HepG2 (cell line): ENCODE data around the gene SECISBP2L. TPM values are rescaled to one million over a fixed set of nuclear protein-coding genes. Genes with fewer than 3 reads are reported as not detected.

Experiments
- ARNTL ChIP-seq: sonication (generic); formaldehyde crosslinking; IDR thresholded peaks from 2 replicates; pipeline ENCODE4 v1.4.0; 2020; ENCODE audit warnings: mild to moderate bottlenecking, missing genetic modification reagents
- ASH2L ChIP-seq: fragments of 300-600, 200-600 bp; sonication (generic); IDR thresholded peaks from 2 replicates; pipeline ENCODE4 v1.7.0; 2017; ENCODE audit warnings: low read depth, mild to moderate bottlenecking, moderate library complexity, mixed read lengths, low read length; ENCODE audit not compliant: insufficient read length
- CBX2 ChIP-seq, 2 experiments: fragments of 200-600 bp in 1 of 2; sonication (generic); formaldehyde crosslinking in 1 of 2; IDR thresholded peaks; 2 replicates each; pipeline versions ENCODE4 v1.7.0 to v1.8.1; 2018 to 2022; ENCODE audit warnings: low read depth in 2 of 2, low read length in 1 of 2, mild to moderate bottlenecking in 1 of 2, missing genetic modification reagents in 1 of 2
- CREB1 ChIP-seq, 2 experiments: fragments of 450-650 bp in 1 of 2; IDR thresholded peaks; 2 replicates each; pipeline ENCODE4 v1.6.1; 2016 to 2017; ENCODE audit warnings: control low read depth in 1 of 2, mild to moderate bottlenecking in 1 of 2, missing compliant biosample characterization in 1 of 2, missing genetic modification characterization in 1 of 2
- DMAP1 ChIP-seq: IDR thresholded peaks from 2 replicates; pipeline ENCODE4 v1.6.1; 2016
- ESRRA ChIP-seq: sonication (generic); formaldehyde crosslinking; IDR thresholded peaks from 2 replicates; pipeline ENCODE4 v1.5.1; 2020; ENCODE audit warnings: mild to moderate bottlenecking, low read depth, missing genetic modification reagents
- ETV5 ChIP-seq: IDR thresholded peaks from 2 replicates; pipeline ENCODE4 v1.6.1; 2018; ENCODE audit warnings: missing biosample characterization, missing genetic modification reagents, inconsistent platforms, borderline replicate concordance
- HES4 ChIP-seq: sonication (generic); formaldehyde crosslinking; IDR thresholded peaks from 2 replicates; pipeline ENCODE4 v1.9.0; 2021; ENCODE audit warnings: mild to moderate bottlenecking, missing genetic modification reagents, borderline replicate concordance
- JARID2 ChIP-seq: sonication (generic); formaldehyde crosslinking; IDR thresholded peaks from 2 replicates; pipeline ENCODE4 v1.8.1; 2023; ENCODE audit warnings: missing genetic modification reagents, inconsistent platforms; ENCODE audit not compliant: insufficient replicate concordance
- KAT7 ChIP-seq: IDR thresholded peaks from 2 replicates; pipeline ENCODE4 v1.6.1; 2018; ENCODE audit warnings: borderline replicate concordance, missing compliant biosample characterization
- LCORL ChIP-seq, 2 experiments: fragments of 450-650 bp in 1 of 2; sonication (generic) in 1 of 2; formaldehyde crosslinking in 1 of 2; IDR thresholded peaks; 2 replicates each; pipeline versions ENCODE4 v1.5.0 to v1.6.1; 2017 to 2020; ENCODE audit warnings: antibody characterized with exemption in 1 of 2, missing genetic modification reagents in 1 of 2
- MAZ ChIP-seq, 2 experiments: sonication (generic) in 1 of 2; formaldehyde crosslinking in 1 of 2; IDR thresholded peaks; 2 replicates each; pipeline versions ENCODE4 v1.5.0 to v1.6.1; 2012 to 2020; ENCODE audit warnings: low read depth in 2 of 2, mild to moderate bottlenecking in 2 of 2, borderline replicate concordance in 1 of 2, improper control_type of control experiment in 1 of 2, low read length in 1 of 2, missing genetic modification reagents in 1 of 2, moderate library complexity in 1 of 2
- MTA1 ChIP-seq: sonication (generic); formaldehyde crosslinking; IDR thresholded peaks from 2 replicates; pipeline ENCODE4 v1.4.0; 2020; ENCODE audit warnings: missing genetic modification reagents, mild to moderate bottlenecking, borderline replicate concordance
- PCBP1 ChIP-seq: fragments of 200-400 bp; formaldehyde crosslinking; IDR thresholded peaks from 2 replicates; pipeline ENCODE4 v1.6.1; 2017; ENCODE audit warnings: mild to moderate bottlenecking, low read depth, low read length, borderline replicate concordance
- PHF21A ChIP-seq: sonication (generic); formaldehyde crosslinking; IDR thresholded peaks from 2 replicates; pipeline ENCODE4 v1.5.0; 2020; ENCODE audit warnings: mild to moderate bottlenecking, missing genetic modification reagents
- SP4 ChIP-seq: sonication (generic); formaldehyde crosslinking; IDR thresholded peaks from 2 replicates; pipeline ENCODE4 v1.8.1; 2023; ENCODE audit warnings: mild to moderate bottlenecking, missing genetic modification reagents
- TFDP2 ChIP-seq: sonication (generic); formaldehyde crosslinking; IDR thresholded peaks from 2 replicates; pipeline ENCODE4 v1.4.0; 2020; ENCODE audit warnings: missing genetic modification reagents
- WIZ ChIP-seq: sonication (generic); formaldehyde crosslinking; IDR thresholded peaks from 2 replicates; pipeline ENCODE4 v1.5.1; 2020; ENCODE audit warnings: mild to moderate bottlenecking, missing genetic modification reagents
- YEATS4 ChIP-seq: sonication (generic); formaldehyde crosslinking; IDR thresholded peaks from 2 replicates; pipeline ENCODE4 v1.4.0; 2020; ENCODE audit warnings: missing genetic modification reagents, borderline replicate concordance
- ZFY ChIP-seq: sonication (generic); formaldehyde crosslinking; IDR thresholded peaks from 2 replicates; pipeline ENCODE4 v1.4.0; 2020; ENCODE audit warnings: missing genetic modification reagents
- ZMYM4 ChIP-seq: sonication (generic); formaldehyde crosslinking; IDR thresholded peaks from 2 replicates; pipeline ENCODE4 v1.8.1; 2023; ENCODE audit warnings: mild to moderate bottlenecking, missing genetic modification reagents
- ZNF335 ChIP-seq: sonication (generic); formaldehyde crosslinking; IDR thresholded peaks from 2 replicates; pipeline ENCODE4 v1.4.0; 2020; ENCODE audit warnings: missing genetic modification reagents
- ZNF556 ChIP-seq: sonication (generic); formaldehyde crosslinking; IDR thresholded peaks from 2 replicates; pipeline ENCODE4 v1.4.0; 2020; ENCODE audit warnings: mild to moderate bottlenecking, missing genetic modification reagents, borderline replicate concordance
- polyA plus RNA-seq, 8 experiments: library from polyadenylated mRNA; depleted of rRNA in 3 of 8; stranded (reverse) in 7 of 8; unstranded in 1 of 8; fragments of >200 nt; fragmentation: Illumina TruSeq in 4 of 8; extraction: Trizol in 4 of 8; gene quantifications; 2 replicates each; pipeline versions ENCODE4 v1.2.1 to v1.2.3, GENCODE V29; 2011 to 2016; ENCODE audit warnings: low read depth in 4 of 8, missing spikeins in 1 of 8, mixed read lengths in 1 of 8; ENCODE audit not compliant: insufficient read depth in 1 of 8
- total RNA-seq, 5 experiments: library from RNA; depleted of rRNA; stranded (reverse); fragments of >200 nt; fragmentation: Illumina TruSeq; extraction: Trizol; gene quantifications; 2 replicates each; pipeline ENCODE4 v1.2.3, GENCODE V29; 2016; ENCODE audit warnings: low read depth in 1 of 5
- TF ChIP-seq, protein P1 (sequence below): sonication (generic); formaldehyde crosslinking; IDR thresholded peaks from 2 replicates; pipeline ENCODE4 v1.5.0; 2020; ENCODE audit warnings: mild to moderate bottlenecking, missing genetic modification reagents, moderate library complexity
- TF ChIP-seq, protein P2 (sequence below): sonication (generic); formaldehyde crosslinking; IDR thresholded peaks from 2 replicates; pipeline ENCODE4 v1.4.0; 2020; ENCODE audit warnings: mild to moderate bottlenecking, missing genetic modification reagents

SECISBP2L gene
- total and polyA plus RNA-seq, 2 of the 13 experiments (the other 11 are each of a cell fraction or from before 2014, with no cell fraction given): 13.9 to 15.6 TPM

DNA sequence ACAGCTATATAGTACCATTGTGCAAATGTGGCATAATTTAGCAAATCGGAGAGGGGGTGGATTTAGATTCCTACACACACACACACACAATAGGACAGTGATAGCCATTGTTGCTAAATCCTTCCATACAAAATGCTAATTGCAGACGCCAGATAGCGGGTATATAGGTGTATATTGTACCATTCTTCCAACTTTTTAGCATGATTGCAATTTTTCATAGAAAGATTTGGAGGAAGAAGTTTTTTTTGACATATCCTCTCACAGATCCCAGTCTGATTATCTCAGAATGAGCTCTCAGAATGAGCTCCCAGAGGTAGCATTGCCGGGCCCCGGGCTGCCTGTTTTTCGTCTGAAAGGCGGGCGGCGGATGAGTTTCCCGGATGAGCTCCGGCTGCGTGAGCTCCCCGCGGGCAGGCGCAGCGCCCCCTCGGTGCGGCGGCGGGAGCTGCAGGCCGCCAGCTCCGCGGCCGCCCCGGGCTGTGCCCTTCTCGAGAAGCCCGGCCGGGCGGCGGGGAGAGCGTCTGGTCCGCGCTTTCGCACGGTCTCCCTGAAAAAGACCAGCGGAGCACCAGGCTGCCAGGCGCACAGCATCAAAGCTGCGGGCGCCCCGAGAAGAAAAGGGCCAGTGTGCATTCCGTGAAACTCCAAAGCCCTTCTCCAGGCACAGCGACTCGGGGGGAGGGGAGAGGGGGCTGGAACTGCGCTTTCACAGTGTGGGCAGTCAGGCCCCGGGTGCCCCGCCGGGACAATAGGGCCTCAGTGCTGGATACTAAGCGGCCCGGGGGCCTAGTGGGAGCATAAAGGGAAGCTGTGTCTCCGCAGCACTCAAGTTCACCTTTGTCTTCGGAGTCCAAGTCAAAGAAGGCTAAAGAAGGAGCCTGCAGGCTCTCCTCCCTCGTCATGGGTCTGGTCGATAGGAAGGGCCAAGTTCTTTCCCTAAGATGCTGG, 70.5 kb downstream of the SECISBP2L start (continued):
- TF ChIP-seq, protein P1, sequence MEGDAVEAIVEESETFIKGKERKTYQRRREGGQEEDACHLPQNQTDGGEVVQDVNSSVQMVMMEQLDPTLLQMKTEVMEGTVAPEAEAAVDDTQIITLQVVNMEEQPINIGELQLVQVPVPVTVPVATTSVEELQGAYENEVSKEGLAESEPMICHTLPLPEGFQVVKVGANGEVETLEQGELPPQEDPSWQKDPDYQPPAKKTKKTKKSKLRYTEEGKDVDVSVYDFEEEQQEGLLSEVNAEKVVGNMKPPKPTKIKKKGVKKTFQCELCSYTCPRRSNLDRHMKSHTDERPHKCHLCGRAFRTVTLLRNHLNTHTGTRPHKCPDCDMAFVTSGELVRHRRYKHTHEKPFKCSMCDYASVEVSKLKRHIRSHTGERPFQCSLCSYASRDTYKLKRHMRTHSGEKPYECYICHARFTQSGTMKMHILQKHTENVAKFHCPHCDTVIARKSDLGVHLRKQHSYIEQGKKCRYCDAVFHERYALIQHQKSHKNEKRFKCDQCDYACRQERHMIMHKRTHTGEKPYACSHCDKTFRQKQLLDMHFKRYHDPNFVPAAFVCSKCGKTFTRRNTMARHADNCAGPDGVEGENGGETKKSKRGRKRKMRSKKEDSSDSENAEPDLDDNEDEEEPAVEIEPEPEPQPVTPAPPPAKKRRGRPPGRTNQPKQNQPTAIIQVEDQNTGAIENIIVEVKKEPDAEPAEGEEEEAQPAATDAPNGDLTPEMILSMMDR (CRISPR knock-in tag): peak; percentile 76
- TF ChIP-seq CBX2 (IDR thresholded peaks at IDR 0.05; ENCODE audit: low read depth, low read length) (no peak), CBX2 (CRISPR knock-in tag; IDR thresholded peaks at IDR 0.05; ENCODE audit: low read depth) (0 out of 2 replicates have a peak, but pooled peaks have one; percentile 22), TFDP2 (CRISPR knock-in tag) (peak; percentile 60), ARNTL (CRISPR knock-in tag) (0 out of 2 replicates have a peak, but pooled peaks have one; percentile 59), WIZ (0 out of 2 replicates have a peak, but pooled peaks have one; percentile 18), YEATS4 (CRISPR knock-in tag) (peak; percentile 39; the same call in 1 of the 2 replicates), ASH2L (peak; percentile 37), PCBP1 (0 out of 2 replicates have a peak, but pooled peaks have one; percentile 26), MTA1 (CRISPR knock-in tag) (peak; percentile 65; the same call in 1 of the 2 replicates), ZNF335 (CRISPR knock-in tag) (no peak), ZMYM4 (CRISPR knock-in tag) (peak; percentile 78), LCORL (IDR thresholded peaks at IDR 0.05) (no peak), LCORL (CRISPR knock-in tag; IDR thresholded peaks at IDR 0.05) (0 out of 2 replicates have a peak, but pooled peaks have one; percentile 20), ETV5 (CRISPR knock-in tag) (peak; percentile 8; the same call in 1 of the 2 replicates), HES4 (0 out of 2 replicates have a peak, but pooled peaks have one; percentile 57), ESRRA (no peak), MAZ (IDR thresholded peaks at IDR 0.05; ENCODE audit: borderline replicate concordance, low read depth, low read length) (no peak), MAZ (CRISPR knock-in tag; IDR thresholded peaks at IDR 0.05; ENCODE audit: low read depth) (no peak), ZNF556 (CRISPR knock-in tag) (0 out of 2 replicates have a peak, but pooled peaks have one; percentile 57), SP4 (CRISPR knock-in tag) (peak; percentile 46; the same call in 1 of the 2 replicates), JARID2 (CRISPR knock-in tag) (no peak), DMAP1 (CRISPR knock-in tag) (peak; percentile 58), PHF21A (CRISPR knock-in tag) (peak; percentile 56), KAT7 (no peak), ZFY (CRISPR knock-in tag) (peak; percentile 83), CREB1 (IDR thresholded peaks at IDR 0.05) (no peak), CREB1 (CRISPR knock-in tag; IDR thresholded peaks at IDR 0.05) (no peak)
- TF ChIP-seq, protein P2, sequence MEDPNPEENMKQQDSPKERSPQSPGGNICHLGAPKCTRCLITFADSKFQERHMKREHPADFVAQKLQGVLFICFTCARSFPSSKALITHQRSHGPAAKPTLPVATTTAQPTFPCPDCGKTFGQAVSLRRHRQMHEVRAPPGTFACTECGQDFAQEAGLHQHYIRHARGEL (CRISPR knock-in tag): no peak
